ENCODE data around the gene IPCEF1. TPM values are rescaled to one million over a fixed set of nuclear protein-coding genes. Genes with fewer than 3 reads are reported as not detected.

Gene IPCEF1
- total RNA-seq, 4 donors from 2014 or later, result 34.4 to 86.4 (median 73.6) TPM

- DNase-seq, result no peak
- no peak overlapping the region for H3K27ac ChIP-seq
- 89 to 93% methylated on average over 2 of the region's 2 CpGs for whole genome bisulfite sequencing, 2 donors
Observed at GRCh38 chr6:154122195-154122925, 234.2 kb downstream of the IPCEF1 start.

GRCh38 chr6:154117485-154117884 is 239.1 kb downstream of the IPCEF1 start:
- H3K4me1 ChIP-seq, result no peaks in the 10 kb centered on the region
- intact Hi-C loops (cut with DNase I), result no loop called here
- DNase-seq, result no peak
- H3K9me3 ChIP-seq, result no peaks in the 10 kb centered on the region
- H3K4me3 ChIP-seq (replicated peaks in 1 of 3), result no peak overlapping the region
- TF ChIP-seq, protein P1, sequence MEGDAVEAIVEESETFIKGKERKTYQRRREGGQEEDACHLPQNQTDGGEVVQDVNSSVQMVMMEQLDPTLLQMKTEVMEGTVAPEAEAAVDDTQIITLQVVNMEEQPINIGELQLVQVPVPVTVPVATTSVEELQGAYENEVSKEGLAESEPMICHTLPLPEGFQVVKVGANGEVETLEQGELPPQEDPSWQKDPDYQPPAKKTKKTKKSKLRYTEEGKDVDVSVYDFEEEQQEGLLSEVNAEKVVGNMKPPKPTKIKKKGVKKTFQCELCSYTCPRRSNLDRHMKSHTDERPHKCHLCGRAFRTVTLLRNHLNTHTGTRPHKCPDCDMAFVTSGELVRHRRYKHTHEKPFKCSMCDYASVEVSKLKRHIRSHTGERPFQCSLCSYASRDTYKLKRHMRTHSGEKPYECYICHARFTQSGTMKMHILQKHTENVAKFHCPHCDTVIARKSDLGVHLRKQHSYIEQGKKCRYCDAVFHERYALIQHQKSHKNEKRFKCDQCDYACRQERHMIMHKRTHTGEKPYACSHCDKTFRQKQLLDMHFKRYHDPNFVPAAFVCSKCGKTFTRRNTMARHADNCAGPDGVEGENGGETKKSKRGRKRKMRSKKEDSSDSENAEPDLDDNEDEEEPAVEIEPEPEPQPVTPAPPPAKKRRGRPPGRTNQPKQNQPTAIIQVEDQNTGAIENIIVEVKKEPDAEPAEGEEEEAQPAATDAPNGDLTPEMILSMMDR (IDR thresholded peaks at IDR 0.05), result no peak
- TF ChIP-seq POLR2A (IDR thresholded peaks at IDR 0.05), result no peak
- H3K36me3 ChIP-seq, result no peaks in the 10 kb centered on the region
- no peak overlapping the region for H3K27ac ChIP-seq
- H3K27me3 ChIP-seq, result no peaks in the 10 kb centered on the region
- WGBS, 2 donors, result 74 to 78% methylated on average over 4 of the region's 4 CpGs

More at GRCh38 chr6:154122195-154122925, 234.2 kb downstream of the IPCEF1 start:
- Histone ChIP-seq H3K9me3 (no peaks in the 10 kb centered on the region), H3K27me3 (no peaks in the 10 kb centered on the region), H3K36me3 (no peaks in the 10 kb centered on the region), H3K4me1 (no peaks in the 10 kb centered on the region), H3K4me3 (replicated peaks in 1 of 3) (no peak overlapping the region)
- no peak for TF ChIP-seq POLR2A (IDR thresholded peaks at IDR 0.05)
- TF ChIP-seq, protein P1 (IDR thresholded peaks at IDR 0.05), result no peak
- intact Hi-C loops (cut with DNase I), result no loop called here

GRCh38 chr6:154113392-154113791 is 243.2 kb downstream of the IPCEF1 start:
- TF ChIP-seq, protein P1 (IDR thresholded peaks at IDR 0.05), result no peak
- TF ChIP-seq POLR2A (IDR thresholded peaks at IDR 0.05), result no peak
- Histone ChIP-seq H3K36me3 (no peaks in the 10 kb centered on the region), H3K27me3 (no peaks in the 10 kb centered on the region), H3K9me3 (no peaks in the 10 kb centered on the region), H3K27ac (no peak overlapping the region), H3K4me1 (no peaks in the 10 kb centered on the region), H3K4me3 (replicated peaks in 1 of 3) (no peak overlapping the region)
- DNase-seq, result no peak
- 73 to 75% methylated on average over 3 of the region's 3 CpGs for WGBS, 2 donors
- intact Hi-C loops (cut with DNase I), result no loop called here

- intact Hi-C loops (cut with DNase I), result no loop called here
- Histone ChIP-seq H3K27me3 (no peaks in the 10 kb centered on the region), H3K9me3 (no peaks in the 10 kb centered on the region), H3K4me1 (no peaks in the 10 kb centered on the region), H3K36me3 (no peaks in the 10 kb centered on the region), H3K27ac (no peak overlapping the region), H3K4me3 (replicated peaks in 1 of 3) (no peak overlapping the region)
- no peak for TF ChIP-seq POLR2A (IDR thresholded peaks at IDR 0.05)
- TF ChIP-seq, protein P1 (IDR thresholded peaks at IDR 0.05), result no peak
- 86 to 100% methylated on average over 2 of the region's 2 CpGs for WGBS, 2 donors
- DNase-seq, result no peak
Observed at GRCh38 chr6:154112181-154112809, 244.3 kb downstream of the IPCEF1 start.

GRCh38 chr6:154111025-154111424 is 245.6 kb downstream of the IPCEF1 start:
- H3K27me3 ChIP-seq, result no peaks in the 10 kb centered on the region
- H3K4me1 ChIP-seq, result no peaks in the 10 kb centered on the region
- no peak for TF ChIP-seq POLR2A (IDR thresholded peaks at IDR 0.05)
- TF ChIP-seq, protein P1 (IDR thresholded peaks at IDR 0.05), result no peak
- no peak for DNase-seq
- 91 to 94% methylated on average over 1 of the region's 1 CpG for WGBS, 2 donors
- intact Hi-C loops (cut with DNase I), result no loop called here
- no peaks in the 10 kb centered on the region for H3K36me3 ChIP-seq
- H3K4me3 ChIP-seq (replicated peaks in 1 of 3), result no peak overlapping the region
- H3K27ac ChIP-seq, result no peak overlapping the region
- no peaks in the 10 kb centered on the region for H3K9me3 ChIP-seq

All from thyroid gland (tissue), 4 donors.